Endometrial microvascular endothelial cells (primary cell): ENCODE data around the gene TMEM221. TPM values are rescaled to one million over a fixed set of nuclear protein-coding genes. Genes with fewer than 3 reads are reported as not detected.

Source experiments
- in situ Hi-C: cut with HindIII; loops from 2 replicates; pipeline ENCODE4 v1.10.0; 2017; ENCODE audit warnings: low sequenced_read_pairs, low pct_unique_long_range_greater_than_20kb; ENCODE audit errors: inconsistent ontology term
- total RNA-seq: library from RNA; depleted of rRNA; stranded (reverse); fragments of >200 nt; gene quantifications from one replicate; pipeline ENCODE4 v1.2.3, GENCODE V29; 2015; ENCODE audit errors: inconsistent ontology term

TMEM221 gene
- total RNA-seq, result not detected

GRCh38 chr19:17448131-17448967, at the start of gene TMEM221:
TSS of gene TMEM221 (minus strand) at chr19:17448668. CDS start at chr19:17448462, 206 bp downstream.
- in situ Hi-C loops, result loop anchor here (25.0 kb wide), 1 partner anchor 414 kb away; the partner anchor contains the start of genes RPL18A and SLC5A5

GRCh38 chr19:17497149-17497798, 48.8 kb upstream of the TMEM221 start:
- in situ Hi-C loops, result no loop called here

- in situ Hi-C loops, result no loop called here
These were observed 48.0 kb upstream of the TMEM221 start for GRCh38 chr19:17496337-17496997.

GRCh38 chr19:17495639-17496296, 47.3 kb upstream of the TMEM221 start:
- in situ Hi-C loops, result no loop called here

GRCh38 chr19:17491287-17491686, 42.8 kb upstream of the TMEM221 start:
- in situ Hi-C loops, result no loop called here

GRCh38 chr19:17490411-17490810, 41.9 kb upstream of the TMEM221 start:
- in situ Hi-C loops, result no loop called here

- in situ Hi-C loops, result no loop called here
These were observed 41.0 kb upstream of the TMEM221 start for GRCh38 chr19:17489392-17490030.

- in situ Hi-C loops, result no loop called here
These were observed 40.3 kb upstream of the TMEM221 start for GRCh38 chr19:17488593-17489391.

- in situ Hi-C loops, result no loop called here
These were observed 39.0 kb upstream of the TMEM221 start for GRCh38 chr19:17487284-17488121.

GRCh38 chr19:17486545-17487240, 38.2 kb upstream of the TMEM221 start:
- in situ Hi-C loops, result no loop called here

- in situ Hi-C loops, result no loop called here
These were observed 36.2 kb upstream of the TMEM221 start for GRCh38 chr19:17484520-17485185.

GRCh38 chr19:17483605-17484002, 35.1 kb upstream of the TMEM221 start:
- in situ Hi-C loops, result no loop called here

- in situ Hi-C loops, result no loop called here
These were observed 34.6 kb upstream of the TMEM221 start for GRCh38 chr19:17482877-17483604.

GRCh38 chr19:17481986-17482385, 33.5 kb upstream of the TMEM221 start:
- in situ Hi-C loops, result no loop called here

- in situ Hi-C loops, result no loop called here
These were observed 30.9 kb upstream of the TMEM221 start for GRCh38 chr19:17479325-17479791.
